Mammary epithelial cell (primary cell): ENCODE measurements around the gene GPS1.

ENCODE experiments used
- EZH2 ChIP-seq: IDR thresholded peaks from 2 replicates; pipeline ENCODE4 v1.6.1; 2012; ENCODE audit warnings: low read length, inconsistent platforms, borderline replicate concordance
- TF ChIP-seq, protein P1 (sequence below), 2 donors: IDR thresholded peaks in 1 of 2; conservative IDR thresholded peaks in 1 of 2; 2 replicates each; pipeline ENCODE4 v1.5.1; 2011 to 2012; ENCODE audit warnings: inconsistent platforms in 2 of 2, low read length in 2 of 2, mild to moderate bottlenecking in 2 of 2, control low read depth in 1 of 2, low read depth in 1 of 2; ENCODE audit not compliant: insufficient read depth in 1 of 2; ENCODE audit errors: extremely low read depth in 1 of 2

DNA sequence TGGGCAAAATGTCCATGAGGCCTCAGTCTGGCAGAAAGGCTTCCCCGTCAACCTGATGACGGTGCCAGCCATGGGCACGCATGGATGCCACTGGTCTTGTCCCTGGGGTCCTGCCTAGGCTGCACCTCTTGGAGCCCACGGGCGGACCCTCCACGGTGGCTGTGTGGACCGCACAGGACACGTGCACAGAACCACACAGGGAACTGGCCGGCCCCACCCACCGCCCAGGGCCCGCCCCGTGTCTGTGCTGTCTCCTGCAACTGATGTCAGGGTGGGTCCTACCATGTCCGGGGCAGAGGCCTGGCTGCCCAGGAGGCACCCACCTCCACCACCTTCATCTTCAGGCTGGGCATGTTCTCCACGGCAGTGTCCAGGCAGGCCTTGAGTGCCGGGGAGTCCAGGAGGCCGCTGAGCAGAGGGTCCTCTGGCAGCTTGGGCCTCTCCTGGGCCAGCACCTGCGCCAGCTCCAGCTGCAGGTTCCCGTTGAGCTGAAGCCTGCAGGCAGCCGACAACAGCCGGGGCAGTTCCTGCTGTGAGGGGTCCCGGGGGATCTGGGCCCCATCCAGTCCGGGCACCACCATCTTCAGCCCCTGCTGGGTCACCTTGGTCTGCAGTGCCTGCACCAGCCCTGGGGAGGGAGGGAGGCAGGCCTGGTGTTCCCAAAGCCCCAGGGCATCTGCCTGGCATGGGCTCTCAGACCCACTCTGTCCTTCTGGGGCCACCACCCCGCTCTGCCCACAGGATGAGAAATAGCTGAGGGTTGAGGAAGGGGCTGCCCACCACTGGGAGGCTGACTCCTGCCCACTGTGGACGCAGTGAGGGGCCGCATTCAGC lies 34.5 kb downstream of the GPS1 start:
- TF ChIP-seq, protein P1, sequence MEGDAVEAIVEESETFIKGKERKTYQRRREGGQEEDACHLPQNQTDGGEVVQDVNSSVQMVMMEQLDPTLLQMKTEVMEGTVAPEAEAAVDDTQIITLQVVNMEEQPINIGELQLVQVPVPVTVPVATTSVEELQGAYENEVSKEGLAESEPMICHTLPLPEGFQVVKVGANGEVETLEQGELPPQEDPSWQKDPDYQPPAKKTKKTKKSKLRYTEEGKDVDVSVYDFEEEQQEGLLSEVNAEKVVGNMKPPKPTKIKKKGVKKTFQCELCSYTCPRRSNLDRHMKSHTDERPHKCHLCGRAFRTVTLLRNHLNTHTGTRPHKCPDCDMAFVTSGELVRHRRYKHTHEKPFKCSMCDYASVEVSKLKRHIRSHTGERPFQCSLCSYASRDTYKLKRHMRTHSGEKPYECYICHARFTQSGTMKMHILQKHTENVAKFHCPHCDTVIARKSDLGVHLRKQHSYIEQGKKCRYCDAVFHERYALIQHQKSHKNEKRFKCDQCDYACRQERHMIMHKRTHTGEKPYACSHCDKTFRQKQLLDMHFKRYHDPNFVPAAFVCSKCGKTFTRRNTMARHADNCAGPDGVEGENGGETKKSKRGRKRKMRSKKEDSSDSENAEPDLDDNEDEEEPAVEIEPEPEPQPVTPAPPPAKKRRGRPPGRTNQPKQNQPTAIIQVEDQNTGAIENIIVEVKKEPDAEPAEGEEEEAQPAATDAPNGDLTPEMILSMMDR (conservative IDR thresholded peaks at IDR 0.05 in 1 of 2, IDR thresholded peaks at IDR 0.05 in 1 of 2; ENCODE audit: extremely low read depth in 1 of 2, insufficient read depth in 1 of 2, low read depth in 1 of 2, low read length in 2 of 2) = no peak
- TF ChIP-seq EZH2 = no peak
